IMR-90 (cell line): ENCODE results near the gene ZAP70. TPM values are rescaled to one million over a fixed set of nuclear protein-coding genes. Genes with fewer than 3 reads are reported as not detected.

Source experiments
- ATAC-seq: fragments of 200-7000 bp; cut with Tn5 transposase; 2 replicates; pipeline ENCODE4 v1.9.1; 2020; ENCODE audit warnings: low read depth, mild to moderate bottlenecking, moderate library complexity
- BruUV-seq: library from RNA; stranded (reverse); fragments of 400-500 nt; replicated peaks from 2 replicates; lab custom pipeline; 2021; lab: Mats Ljungman, UMichigan
- CTCF ChIA-PET: fragments of 300-600 bp; formaldehyde crosslinking; extraction: SDS; loops from one replicate; lab custom pipeline; 2021; ENCODE audit warnings: antibody characterized with exemption; lab: Yijun Ruan, JAX
- POLR2A ChIA-PET: fragments of 300-600 bp; sonication (Branson Sonifier 250); formaldehyde crosslinking; loops from one replicate; lab custom pipeline; 2022; ENCODE audit warnings: antibody characterized with exemption; ENCODE audit not compliant: unreplicated experiment; lab: Charles Lee
- DNase-seq: peaks from one replicate; pipeline ENCODE4 v3.0.0; 2013
- H2AFZ ChIP-seq: replicated peaks from 2 replicates; pipeline ENCODE3; 2013; ENCODE audit warnings: low read length, mild to moderate bottlenecking; ENCODE audit not compliant: poor library complexity
- H2AK5ac ChIP-seq: 2 replicates; pipeline ENCODE4 v1.6.1; 2013; ENCODE audit warnings: low read depth, low read length, inconsistent platforms
- H2AK9ac ChIP-seq: replicated peaks from 2 replicates; pipeline ENCODE3; 2013; ENCODE audit warnings: mild to moderate bottlenecking, low read depth, low read length, moderate library complexity; ENCODE audit not compliant: poor library complexity
- H2BK120ac ChIP-seq: 2 replicates; pipeline ENCODE4 v1.6.1; 2013; ENCODE audit warnings: low read depth, low read length, inconsistent platforms
- H2BK15ac ChIP-seq: 3 replicates; pipeline ENCODE4 v1.6.1; 2013; ENCODE audit warnings: low read depth, low read length, inconsistent platforms
- H2BK20ac ChIP-seq: 2 replicates; pipeline ENCODE4 v1.6.1; 2013; ENCODE audit warnings: low read depth, mild to moderate bottlenecking, inconsistent platforms, low read length, moderate library complexity
- H2BK5ac ChIP-seq: 2 replicates; pipeline ENCODE4 v1.6.1; 2013; ENCODE audit warnings: mild to moderate bottlenecking, low read depth, low read length, inconsistent platforms; ENCODE audit not compliant: poor library complexity, severe bottlenecking
- H3K14ac ChIP-seq: replicated peaks from 2 replicates; pipeline ENCODE4 v1.6.1; 2013; ENCODE audit warnings: low read depth, low read length, inconsistent platforms
- H3K18ac ChIP-seq: 2 replicates; pipeline ENCODE4 v1.6.1; 2013; ENCODE audit warnings: low read depth, low read length, control low read depth
- H3K23ac ChIP-seq: 2 replicates; pipeline ENCODE4 v1.6.1; 2013; ENCODE audit warnings: low read depth, low read length, inconsistent platforms
- H3K27ac ChIP-seq: 2 replicates; pipeline ENCODE4 v1.5.1; 2013; ENCODE audit warnings: mild to moderate bottlenecking, control low read depth, low read length; ENCODE audit not compliant: insufficient read depth
- H3K27me3 ChIP-seq: 2 replicates; pipeline ENCODE4 v1.6.1; 2013; ENCODE audit warnings: low read length; ENCODE audit not compliant: control insufficient read depth, insufficient read depth
- H3K36me3 ChIP-seq: 2 replicates; pipeline ENCODE4 v1.6.1; 2013; ENCODE audit warnings: low read length, mixed read lengths; ENCODE audit not compliant: control insufficient read depth, insufficient read depth
- H3K4ac ChIP-seq: 2 replicates; pipeline ENCODE4 v1.6.1; 2013; ENCODE audit warnings: low read depth, low read length, inconsistent platforms
- H3K4me1 ChIP-seq: 2 replicates; pipeline ENCODE4 v1.6.1; 2013; ENCODE audit warnings: low read length, mixed read lengths; ENCODE audit not compliant: control insufficient read depth, insufficient read depth
- H3K4me2 ChIP-seq: 2 replicates; pipeline ENCODE4 v1.6.1; 2013; ENCODE audit warnings: low read depth, mild to moderate bottlenecking, control low read depth, low read length, moderate library complexity
- H3K4me3 ChIP-seq: 2 replicates; pipeline ENCODE4 v1.5.1; 2013; ENCODE audit warnings: low read depth, mild to moderate bottlenecking, control low read depth, low read length, moderate library complexity; ENCODE audit not compliant: insufficient read depth
- H3K56ac ChIP-seq: 2 replicates; pipeline ENCODE4 v1.6.1; 2013; ENCODE audit warnings: low read length, inconsistent platforms; ENCODE audit not compliant: insufficient read depth; ENCODE audit errors: extremely low read depth
- H3K79me1 ChIP-seq, 2 experiments: 2 replicates each; pipeline ENCODE4 v1.6.1; 2013; ENCODE audit warnings: low read length in 2 of 2, inconsistent platforms in 1 of 2, low read depth in 1 of 2
- H3K9ac ChIP-seq: 2 replicates; pipeline ENCODE4 v1.6.1; 2013; ENCODE audit warnings: low read depth, low read length, control low read depth
- H3K9me1 ChIP-seq: 2 replicates; pipeline ENCODE4 v1.6.1; 2013; ENCODE audit warnings: low read length, inconsistent platforms; ENCODE audit not compliant: insufficient read depth
- H3K9me3 ChIP-seq: 2 replicates; pipeline ENCODE4 v1.6.1; 2013; ENCODE audit warnings: low read length; ENCODE audit not compliant: control insufficient read depth, insufficient read depth
- H4K20me1 ChIP-seq: 2 replicates; pipeline ENCODE4 v1.6.1; 2013; ENCODE audit warnings: low read length, inconsistent platforms; ENCODE audit not compliant: insufficient read depth
- H4K5ac ChIP-seq: 2 replicates; pipeline ENCODE4 v1.6.1; 2013; ENCODE audit warnings: mild to moderate bottlenecking, low read depth, low read length, control low read depth
- H4K8ac ChIP-seq, 2 experiments: 2 replicates each; pipeline ENCODE4 v1.6.1; 2013; ENCODE audit warnings: low read depth in 2 of 2, low read length in 2 of 2, control low read depth in 1 of 2, inconsistent platforms in 1 of 2
- H4K91ac ChIP-seq: 2 replicates; pipeline ENCODE4 v1.6.1; 2013; ENCODE audit warnings: low read depth, low read length, inconsistent platforms; ENCODE audit not compliant: insufficient read depth
- BHLHE40 ChIP-seq: fragments of 150-350 bp; IDR thresholded peaks from 2 replicates; pipeline ENCODE4 v1.6.1; 2016; ENCODE audit warnings: mild to moderate bottlenecking, low read depth, low read length
- CHD1 ChIP-seq: IDR thresholded peaks from 2 replicates; pipeline ENCODE4 v1.6.1; 2012; ENCODE audit warnings: low read depth, low read length, improper control_type of control experiment
- ELK1 ChIP-seq: fragments of 150-350 bp; IDR thresholded peaks from 2 replicates; pipeline ENCODE4 v1.6.1; 2016; ENCODE audit warnings: low read depth, mild to moderate bottlenecking, low read length, moderate library complexity, borderline replicate concordance
- FOS ChIP-seq: fragments of 150-350 bp; IDR thresholded peaks from 2 replicates; pipeline ENCODE4 v1.6.1; 2016; ENCODE audit warnings: low read depth, low read length
- MAFK ChIP-seq: IDR thresholded peaks from 2 replicates; pipeline ENCODE4 v1.6.1; 2012; ENCODE audit warnings: low read depth, low read length, improper control_type of control experiment
- MAZ ChIP-seq: IDR thresholded peaks from 2 replicates; pipeline ENCODE4 v1.6.1; 2012; ENCODE audit warnings: low read depth, mild to moderate bottlenecking, low read length, improper control_type of control experiment, moderate library complexity, borderline replicate concordance
- MXI1 ChIP-seq: IDR thresholded peaks from 2 replicates; pipeline ENCODE4 v1.6.1; 2012; ENCODE audit warnings: low read depth, mild to moderate bottlenecking, low read length, moderate library complexity, borderline replicate concordance
- POLR2A ChIP-seq: IDR thresholded peaks from 2 replicates; pipeline ENCODE4 v1.6.1; 2012; ENCODE audit warnings: mild to moderate bottlenecking, low read depth, low read length
- RAD21 ChIP-seq: IDR thresholded peaks from 2 replicates; pipeline ENCODE4 v1.6.1; 2012; ENCODE audit warnings: low read length, improper control_type of control experiment
- RCOR1 ChIP-seq: IDR thresholded peaks from 2 replicates; pipeline ENCODE4 v1.6.1; 2012; ENCODE audit warnings: mild to moderate bottlenecking, low read length, improper control_type of control experiment; ENCODE audit not compliant: insufficient replicate concordance
- RFX5 ChIP-seq: IDR thresholded peaks from 2 replicates; pipeline ENCODE4 v1.8.0; 2012; ENCODE audit warnings: low read depth, mild to moderate bottlenecking, low read length, moderate library complexity
- USF2 ChIP-seq: fragments of 150-350 bp; IDR thresholded peaks from 2 replicates; pipeline ENCODE4 v1.6.1; 2017; ENCODE audit warnings: mild to moderate bottlenecking, antibody characterized with exemption, low read length, low read depth
- WGBS, 2 experiments: methylation state at CpG; one replicate each; pipeline versions ENCODE4 v1.1.5 to v1.1.7; 2013; ENCODE audit warnings: missing lambda C conversion rate in 2 of 2; ENCODE audit not compliant: insufficient read length in 1 of 2; ENCODE audit errors: extremely low coverage in 2 of 2; 5-methylcytosine and 5-hydroxymethylcytosine counted together
- dilution Hi-C: fragments of 300-500 bp; cut with HindIII; formaldehyde crosslinking; loops from one replicate; pipeline ENCODE4 v1.14.3; 2018; ENCODE audit warnings: low sequenced_read_pairs; ENCODE audit not compliant: unreplicated experiment
- in situ Hi-C: fragments of 300-500 bp; cut with MboI; formaldehyde crosslinking; loops from 3 replicates; pipeline ENCODE4 v1.14.3; 2019; ENCODE audit warnings: low sequenced_read_pairs, inconsistent platforms, mixed read lengths
- intact Hi-C: fragments of 100-400 bp; cut with micrococcal nuclease; formaldehyde crosslinking; loops from 2 replicates; pipeline ENCODE4 v1.10.0; 2022
- polyA plus RNA-seq, 3 experiments: library from polyadenylated mRNA; depleted of rRNA; stranded (reverse); fragments of >200 nt; gene quantifications; 2 replicates each; pipeline ENCODE4 v1.2.3, GENCODE V29; 2012; ENCODE audit warnings: low replicate concordance in 1 of 3
- total RNA-seq: library from RNA; depleted of rRNA; stranded (reverse); fragments of >200 nt; gene quantifications from 2 replicates; pipeline ENCODE4 v1.2.3, GENCODE V29; 2012
- TF ChIP-seq, protein P1 (sequence below): conservative IDR thresholded peaks from 2 replicates; pipeline ENCODE4 v1.5.1; 2012; ENCODE audit warnings: mild to moderate bottlenecking, low read depth, low read length, improper control_type of control experiment

The ZAP70 gene
- total and polyA plus RNA-seq, 2 of the 4 experiments (the other 2 are of a cell fraction): under 0.01 to 0.09 TPM

DNA sequence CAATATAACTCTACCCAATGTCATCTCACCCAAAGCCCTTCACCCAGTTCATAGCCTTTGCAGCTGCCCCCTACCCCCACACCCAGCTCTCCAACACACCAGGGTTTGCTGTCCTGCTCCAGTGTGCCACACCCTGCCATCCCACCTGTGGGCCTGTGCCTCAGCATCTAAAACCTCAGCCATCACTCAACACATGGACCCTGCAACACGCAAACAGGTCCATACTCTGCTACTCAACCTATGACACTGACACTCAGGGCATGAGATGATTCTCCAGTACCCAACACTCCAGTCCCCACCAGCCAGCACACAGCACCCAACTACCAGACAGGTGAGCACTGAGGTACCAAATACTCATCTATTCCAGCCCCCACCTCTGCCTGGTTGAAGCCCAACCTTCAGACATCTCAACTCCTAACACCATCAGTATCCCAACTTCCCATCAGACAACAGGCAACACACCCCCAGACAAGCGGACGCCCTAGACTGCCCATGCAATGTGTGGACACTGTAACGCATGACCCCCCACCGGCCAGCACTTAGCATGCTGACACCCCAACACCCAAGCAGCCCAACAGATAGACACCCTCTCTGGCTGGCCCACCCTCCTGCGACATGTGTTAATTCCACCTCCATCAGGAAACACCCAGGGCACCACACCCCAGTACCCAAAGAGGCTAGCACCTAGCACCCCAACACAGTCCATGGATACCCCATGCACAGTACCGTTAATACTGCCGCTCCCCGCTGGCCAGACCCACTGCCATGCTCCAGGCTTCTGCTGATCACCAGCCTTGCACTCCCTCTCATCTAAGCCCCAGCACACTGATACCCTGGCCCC lies 25.0 kb downstream of the ZAP70 start:
- POLR2A ChIA-PET: no interaction called here
- DNase-seq (no peak), ATAC-seq (no peak)
- WGBS, 2 experiments: 93% methylated on average over 3 of the region's 9 CpGs; no CpG with 5 or more reads in 1 of the 2 experiments
- Histone ChIP-seq H3K4me3 (no peak overlapping the region), H4K5ac (no peak overlapping the region), H3K4ac (no peak overlapping the region), H2AK9ac (no peak overlapping the region), H3K79me1 (no peaks in the 10 kb centered on the region), H4K8ac (no peak overlapping the region), H3K23ac (no peak overlapping the region), H3K18ac (no peak overlapping the region), H2BK15ac (no peak overlapping the region), H3K56ac (no peak overlapping the region), H2BK20ac (no peak overlapping the region), H3K36me3 (no peaks in the 10 kb centered on the region), H4K91ac (no peak overlapping the region), H3K4me2 (no peak overlapping the region), H2AK5ac (no peak overlapping the region), H3K4me1 (no peaks in the 10 kb centered on the region), H3K9me3 (no peaks in the 10 kb centered on the region), H3K27me3 (no peaks in the 10 kb centered on the region; the same call in 1 of the 2 replicates), H2BK5ac (no peak overlapping the region), H3K9me1 (no peaks in the 10 kb centered on the region), H2AFZ (no peak overlapping the region), H3K14ac (no peak overlapping the region), H2BK120ac (no peak overlapping the region), H3K27ac (no peak overlapping the region), H4K20me1 (no peaks in the 10 kb centered on the region), H3K9ac (no peak overlapping the region)
- dilution Hi-C loops: no loop called here
- intact Hi-C loops: no loop called here
- in situ Hi-C loops: no loop called here
- CTCF ChIA-PET: no interaction called here
- TF ChIP-seq MAZ (no peak), CHD1 (no peak), FOS (no peak), RCOR1 (no peak), RFX5 (no peak), RAD21 (no peak), BHLHE40 (no peak), USF2 (no peak), POLR2A (no peak), MXI1 (no peak), MAFK (no peak), ELK1 (no peak)
- TF ChIP-seq, protein P1, sequence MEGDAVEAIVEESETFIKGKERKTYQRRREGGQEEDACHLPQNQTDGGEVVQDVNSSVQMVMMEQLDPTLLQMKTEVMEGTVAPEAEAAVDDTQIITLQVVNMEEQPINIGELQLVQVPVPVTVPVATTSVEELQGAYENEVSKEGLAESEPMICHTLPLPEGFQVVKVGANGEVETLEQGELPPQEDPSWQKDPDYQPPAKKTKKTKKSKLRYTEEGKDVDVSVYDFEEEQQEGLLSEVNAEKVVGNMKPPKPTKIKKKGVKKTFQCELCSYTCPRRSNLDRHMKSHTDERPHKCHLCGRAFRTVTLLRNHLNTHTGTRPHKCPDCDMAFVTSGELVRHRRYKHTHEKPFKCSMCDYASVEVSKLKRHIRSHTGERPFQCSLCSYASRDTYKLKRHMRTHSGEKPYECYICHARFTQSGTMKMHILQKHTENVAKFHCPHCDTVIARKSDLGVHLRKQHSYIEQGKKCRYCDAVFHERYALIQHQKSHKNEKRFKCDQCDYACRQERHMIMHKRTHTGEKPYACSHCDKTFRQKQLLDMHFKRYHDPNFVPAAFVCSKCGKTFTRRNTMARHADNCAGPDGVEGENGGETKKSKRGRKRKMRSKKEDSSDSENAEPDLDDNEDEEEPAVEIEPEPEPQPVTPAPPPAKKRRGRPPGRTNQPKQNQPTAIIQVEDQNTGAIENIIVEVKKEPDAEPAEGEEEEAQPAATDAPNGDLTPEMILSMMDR: no peak
- no TSS peak for BruUV-seq
